HG02623 (cell line): ENCODE measurements around the gene FGF10.

Experiments
- ATAC-seq: cut with Tn5 transposase; IDR thresholded peaks from one replicate; pipeline ENCODE4 v1.9.1; 2021; ENCODE audit warnings: moderate library complexity; ENCODE audit not compliant: unreplicated experiment

The FGF10 gene

GRCh38 chr5:44260793-44261192 is 128.4 kb downstream of the FGF10 start:
- ATAC-seq = no peak

GRCh38 chr5:44257653-44258365 is 131.4 kb downstream of the FGF10 start:
- no peak for ATAC-seq

- ATAC-seq = no peak
Observed at GRCh38 chr5:44257221-44257620, 132.0 kb downstream of the FGF10 start.
